Measurements from ENCODE around the gene PTRH2.

DNA sequence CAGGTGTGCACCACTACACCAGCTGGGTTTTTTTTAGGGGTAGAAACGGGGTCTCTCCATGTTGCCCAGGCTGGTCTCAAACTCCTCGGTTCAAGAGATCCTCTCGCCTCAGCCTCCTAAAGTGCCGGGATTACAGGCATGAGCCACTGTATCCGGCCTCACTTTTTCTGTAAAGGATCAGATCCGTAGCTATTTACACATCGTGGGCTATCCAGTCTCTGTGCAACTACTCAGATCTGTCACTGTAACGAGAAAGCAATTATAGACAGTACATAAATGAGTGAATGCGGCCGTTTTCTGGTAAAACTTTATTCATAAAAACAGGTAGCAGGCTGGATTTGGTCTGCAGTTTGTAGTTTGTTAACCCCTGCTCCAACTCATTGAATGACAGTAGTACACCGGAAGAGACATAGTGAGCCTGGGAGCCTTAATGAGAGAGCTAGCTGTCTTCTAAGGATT is 44.8 kb upstream of the PTRH2 start:
- TF ChIP-seq, protein P1, sequence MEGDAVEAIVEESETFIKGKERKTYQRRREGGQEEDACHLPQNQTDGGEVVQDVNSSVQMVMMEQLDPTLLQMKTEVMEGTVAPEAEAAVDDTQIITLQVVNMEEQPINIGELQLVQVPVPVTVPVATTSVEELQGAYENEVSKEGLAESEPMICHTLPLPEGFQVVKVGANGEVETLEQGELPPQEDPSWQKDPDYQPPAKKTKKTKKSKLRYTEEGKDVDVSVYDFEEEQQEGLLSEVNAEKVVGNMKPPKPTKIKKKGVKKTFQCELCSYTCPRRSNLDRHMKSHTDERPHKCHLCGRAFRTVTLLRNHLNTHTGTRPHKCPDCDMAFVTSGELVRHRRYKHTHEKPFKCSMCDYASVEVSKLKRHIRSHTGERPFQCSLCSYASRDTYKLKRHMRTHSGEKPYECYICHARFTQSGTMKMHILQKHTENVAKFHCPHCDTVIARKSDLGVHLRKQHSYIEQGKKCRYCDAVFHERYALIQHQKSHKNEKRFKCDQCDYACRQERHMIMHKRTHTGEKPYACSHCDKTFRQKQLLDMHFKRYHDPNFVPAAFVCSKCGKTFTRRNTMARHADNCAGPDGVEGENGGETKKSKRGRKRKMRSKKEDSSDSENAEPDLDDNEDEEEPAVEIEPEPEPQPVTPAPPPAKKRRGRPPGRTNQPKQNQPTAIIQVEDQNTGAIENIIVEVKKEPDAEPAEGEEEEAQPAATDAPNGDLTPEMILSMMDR (IDR thresholded peaks at IDR 0.05) = no peak
- TF ChIP-seq ESRRA (IDR thresholded peaks at IDR 0.05; ENCODE audit: borderline replicate concordance, low read length) (no peak), HOXA7 (CRISPR knock-in tag; IDR thresholded peaks at IDR 0.05) (no peak), PHF8 (IDR thresholded peaks at IDR 0.05; ENCODE audit: borderline replicate concordance, low read depth) (no peak), POLR2A (IDR thresholded peaks at IDR 0.05; ENCODE audit: low read length) (no peak), CHD2 (IDR thresholded peaks at IDR 0.05; ENCODE audit: low read length, partially characterized antibody) (no peak), KDM1A (IDR thresholded peaks at IDR 0.05; ENCODE audit: low read depth) (no peak)
- TF ChIP-seq, protein P2, sequence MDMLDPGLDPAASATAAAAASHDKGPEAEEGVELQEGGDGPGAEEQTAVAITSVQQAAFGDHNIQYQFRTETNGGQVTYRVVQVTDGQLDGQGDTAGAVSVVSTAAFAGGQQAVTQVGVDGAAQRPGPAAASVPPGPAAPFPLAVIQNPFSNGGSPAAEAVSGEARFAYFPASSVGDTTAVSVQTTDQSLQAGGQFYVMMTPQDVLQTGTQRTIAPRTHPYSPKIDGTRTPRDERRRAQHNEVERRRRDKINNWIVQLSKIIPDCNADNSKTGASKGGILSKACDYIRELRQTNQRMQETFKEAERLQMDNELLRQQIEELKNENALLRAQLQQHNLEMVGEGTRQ (IDR thresholded peaks at IDR 0.05) = no peak
